Activated T-cell treated with anti-CD3 and anti-CD28 coated beads for 24 hours (primary cell): ENCODE measurements around the gene KRTAP10-3.

Experiments
- DNase-seq: peaks from one replicate; pipeline ENCODE4 v3.0.0-alpha.2; 2020; ENCODE audit warnings: low read depth

KRTAP10-3 gene

DNA sequence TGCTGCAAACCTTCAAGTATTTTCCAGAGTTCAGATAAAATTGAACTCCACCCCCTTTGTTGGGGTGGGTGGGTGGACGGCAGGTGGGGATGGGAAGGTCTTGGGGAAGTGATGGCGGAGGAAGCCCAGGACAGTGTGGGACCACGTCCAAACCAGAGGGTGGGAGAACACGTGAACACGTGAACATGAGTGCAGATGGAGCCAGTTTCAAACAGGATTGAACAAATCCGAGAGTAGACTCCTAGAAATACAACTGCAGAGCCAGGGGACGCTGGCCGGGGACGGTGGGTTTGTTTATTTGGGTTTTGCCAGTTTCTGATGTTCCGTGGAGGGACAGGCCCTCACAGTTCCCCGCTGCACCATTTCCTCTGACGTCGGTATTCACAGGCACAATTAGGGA, 10.2 kb downstream of the KRTAP10-3 start:
- no peak for DNase-seq

GRCh38 chr21:44547656-44548331, 10.8 kb downstream of the KRTAP10-3 start:
- DNase-seq, result peak; percentile 8

DNA sequence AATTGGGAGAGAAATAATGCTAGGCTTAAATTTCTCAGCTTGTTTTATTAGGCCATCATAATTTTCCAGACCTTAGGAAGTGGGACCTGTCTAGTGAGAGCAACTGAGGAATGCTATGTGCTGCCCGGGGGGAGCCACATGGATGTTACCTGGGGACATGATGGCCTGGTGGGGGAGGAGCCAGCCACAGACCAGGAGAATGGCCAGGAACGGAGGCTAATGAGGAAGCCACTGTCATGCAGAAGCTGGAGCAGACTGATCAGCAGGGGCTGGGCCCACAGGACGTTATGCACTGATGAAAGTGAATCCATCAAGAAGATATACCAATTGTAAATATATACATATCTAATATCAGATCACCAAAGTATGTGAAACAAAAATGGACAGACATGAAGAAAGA, 14.0 kb downstream of the KRTAP10-3 start:
- DNase-seq, result no peak

DNA sequence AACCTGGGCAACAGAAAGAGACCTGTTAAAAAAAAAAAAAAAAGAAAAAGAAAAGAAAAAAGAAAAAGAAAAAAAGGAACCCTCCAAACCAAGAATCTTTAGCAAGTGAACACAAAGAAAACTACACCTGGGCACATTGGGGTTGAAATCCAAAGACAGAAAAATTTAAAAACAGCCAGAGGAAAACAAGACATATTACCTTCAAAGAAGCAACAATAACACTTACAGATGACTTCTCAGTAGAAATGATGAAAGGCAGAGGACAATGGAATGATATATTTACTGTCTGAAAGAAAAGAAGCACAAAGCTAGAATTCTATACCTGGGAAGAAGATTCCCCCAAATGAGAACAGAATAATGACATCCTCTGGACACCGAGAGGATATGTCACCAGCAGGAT, 15.9 kb downstream of the KRTAP10-3 start:
- no peak for DNase-seq

DNA sequence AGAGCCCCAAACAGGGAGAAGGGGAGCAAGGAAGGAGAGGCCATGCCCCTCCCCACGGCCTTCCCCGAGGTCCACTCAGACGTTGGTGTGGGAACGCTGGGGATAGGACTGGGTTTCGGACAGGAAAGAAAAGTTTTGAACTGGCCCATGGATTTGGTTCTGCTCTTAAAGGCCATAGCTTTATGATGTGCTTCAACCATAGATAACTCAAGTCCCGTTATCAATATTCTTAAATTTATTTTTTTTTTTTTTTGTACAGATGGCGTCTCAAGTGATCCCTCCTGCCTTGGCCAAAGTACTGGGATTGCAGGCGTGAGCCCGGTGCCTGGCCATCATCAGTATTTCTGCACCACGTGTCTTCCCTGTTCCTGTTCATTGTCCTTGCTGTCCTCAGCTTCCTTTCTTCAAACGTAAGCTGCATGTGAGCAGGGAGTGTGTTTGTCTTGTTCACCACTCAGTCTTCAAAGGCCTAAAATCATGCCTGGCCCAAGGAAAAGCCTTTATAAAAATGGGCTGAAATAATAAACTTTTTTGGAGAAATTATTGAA, 17.8 kb downstream of the KRTAP10-3 start:
- no peak for DNase-seq

GRCh38 chr21:44539991-44540666, 18.5 kb downstream of the KRTAP10-3 start, which contains the start of gene KRTAP10-1:
Gene KRTAP10-1 (minus strand): TSS chr21:44540195. CDS start chr21:44540150, 45 bp downstream.
- no peak for DNase-seq

GRCh38 chr21:44539046-44539445, 19.5 kb downstream of the KRTAP10-3 start:
- no peak for DNase-seq

- DNase-seq, result no peak
These were observed 20.4 kb downstream of the KRTAP10-3 start for GRCh38 chr21:44537930-44538911.

DNA sequence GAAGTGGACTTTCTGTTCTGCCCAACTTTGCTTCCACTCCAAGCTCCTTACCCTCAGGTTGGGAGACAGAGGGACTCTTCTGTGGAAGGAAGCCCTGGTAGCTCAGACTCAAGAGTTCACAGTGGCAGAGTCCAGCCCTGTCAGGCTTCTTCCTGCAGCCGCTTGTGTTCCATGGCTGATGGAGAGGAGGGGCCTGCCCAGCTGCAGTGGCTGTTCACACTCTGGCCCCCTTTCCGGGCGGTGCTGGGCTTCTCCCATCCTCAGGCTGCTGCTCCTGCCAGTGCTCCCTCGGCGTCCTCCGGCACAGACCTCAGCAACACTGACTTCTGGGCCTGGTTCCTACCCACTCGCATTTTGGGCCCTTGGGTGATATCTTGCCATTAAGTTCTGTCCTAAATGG, 22.6 kb downstream of the KRTAP10-3 start:
- DNase-seq, result no peak

- no peak for DNase-seq
These were observed 23.9 kb downstream of the KRTAP10-3 start for GRCh38 chr21:44534688-44535087.

- no peak for DNase-seq
These were observed 24.5 kb downstream of the KRTAP10-3 start for GRCh38 chr21:44533891-44534627.

- no peak for DNase-seq
These were observed 25.3 kb downstream of the KRTAP10-3 start for GRCh38 chr21:44533121-44533890.

- DNase-seq, result no peak
These were observed 25.9 kb downstream of the KRTAP10-3 start for GRCh38 chr21:44532712-44533111.

DNA sequence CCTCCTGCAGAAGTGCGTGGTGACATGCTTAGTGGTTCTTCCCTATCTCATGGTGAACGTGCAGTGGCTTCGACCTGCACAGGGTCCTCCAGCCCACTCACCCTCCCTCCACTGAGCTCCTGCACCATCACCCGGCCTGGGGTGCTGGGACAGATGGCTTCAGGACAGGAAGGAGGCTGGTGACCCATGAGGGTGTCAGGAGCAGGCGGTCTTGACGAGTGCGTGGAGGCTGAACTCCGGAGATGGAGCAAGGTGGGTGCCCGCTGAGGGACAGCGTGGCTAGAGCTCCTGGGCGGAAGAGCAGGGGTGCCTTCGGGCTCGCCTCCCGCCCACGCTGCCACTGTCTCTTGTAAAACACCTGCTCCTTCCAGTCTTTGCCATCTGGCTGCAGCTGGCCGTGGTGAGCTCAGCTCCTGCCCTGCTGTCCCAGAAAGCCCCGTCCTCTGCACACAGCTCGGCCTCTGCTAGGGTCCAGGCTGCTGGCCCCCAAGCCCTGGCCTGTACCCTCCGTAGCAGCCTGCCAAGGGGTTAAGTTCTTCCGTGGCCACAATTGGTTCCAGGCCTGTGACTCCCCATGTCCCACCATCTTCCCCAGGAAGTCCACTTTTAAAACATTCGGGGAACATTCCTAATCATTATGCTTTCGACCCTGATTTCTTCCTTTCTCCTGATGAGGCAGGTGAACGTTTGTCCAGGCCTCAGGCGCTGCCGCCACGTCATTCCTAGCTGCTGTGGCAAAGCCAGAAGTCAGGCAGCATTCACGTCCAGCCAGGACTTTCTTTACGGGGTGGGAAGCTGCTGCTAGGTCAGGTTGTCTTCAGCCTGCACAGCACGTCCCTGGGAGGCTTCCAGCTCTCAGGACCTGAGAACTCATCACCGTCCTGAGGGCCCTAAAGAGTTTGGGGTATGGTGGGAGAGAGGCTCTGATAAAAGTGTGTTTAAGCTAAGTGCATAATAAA, 26.7 kb downstream of the KRTAP10-3 start:
- no peak for DNase-seq

DNA sequence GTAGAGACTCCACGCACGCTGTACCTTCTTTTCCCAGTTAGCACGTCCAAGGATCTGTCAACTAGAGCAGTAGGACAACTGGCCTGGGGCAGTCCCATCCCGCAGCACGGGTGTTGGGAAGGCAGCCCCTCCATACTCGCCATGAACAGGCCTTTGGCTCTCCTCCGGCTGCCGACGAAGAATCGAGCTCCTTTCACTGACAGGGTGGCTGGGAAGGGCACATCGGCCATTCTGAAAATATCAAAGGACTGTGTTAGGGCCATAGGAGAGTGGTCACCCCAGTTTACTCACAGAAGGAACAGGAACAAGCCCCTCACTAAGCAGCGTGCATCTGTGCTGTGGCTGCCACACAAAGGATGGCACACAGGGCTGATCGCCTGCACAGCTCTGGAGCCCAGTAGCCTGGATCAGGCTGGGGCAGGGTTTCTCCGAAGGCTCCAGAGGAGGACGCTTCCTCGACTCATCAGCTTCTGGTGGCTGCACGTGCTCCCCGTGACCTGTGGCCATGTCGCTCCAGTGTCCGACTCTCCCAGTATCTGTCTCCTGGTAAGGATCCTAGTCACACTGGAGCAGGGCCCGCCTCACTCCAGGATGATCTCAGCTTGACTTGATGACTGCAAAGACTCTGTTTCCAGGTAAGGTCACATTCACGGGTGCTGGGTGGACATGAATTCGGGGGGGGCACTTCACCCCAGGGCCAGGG, 27.5 kb downstream of the KRTAP10-3 start:
- no peak for DNase-seq

- no peak for DNase-seq
These were observed 28.2 kb downstream of the KRTAP10-3 start for GRCh38 chr21:44530221-44530902.

- no peak for DNase-seq
These were observed 29.0 kb downstream of the KRTAP10-3 start for GRCh38 chr21:44529503-44530125.

DNA sequence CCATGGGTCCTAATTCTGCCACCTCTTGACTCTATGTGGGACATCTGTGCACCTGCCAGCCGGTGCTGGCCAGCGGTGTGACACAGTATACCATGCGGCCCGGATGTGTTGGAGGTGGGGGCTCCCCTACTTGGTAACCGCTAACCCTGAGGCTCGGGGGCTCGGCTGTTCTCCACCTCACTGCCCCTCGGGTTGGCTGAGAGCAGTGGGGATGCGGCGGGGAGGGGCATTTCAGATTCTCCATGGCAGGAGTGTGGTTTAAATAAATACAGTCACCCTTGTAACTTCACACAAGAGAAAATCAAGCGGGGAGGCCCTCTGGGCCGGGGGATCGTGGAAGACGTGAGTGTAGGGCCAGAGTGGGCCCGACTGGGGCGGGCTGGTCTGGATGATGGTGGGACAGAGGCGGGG, 29.6 kb downstream of the KRTAP10-3 start:
- DNase-seq, result no peak
